A673 (cell line): Measurements from ENCODE around the gene MAPK11. TPM values are rescaled to one million over a fixed set of nuclear protein-coding genes. Genes with fewer than 3 reads are reported as not detected.
"Not testable (repeated sequence)": the region's sequence is repeated elsewhere in the genome, so short reads cannot be mapped to it uniquely, and the experiment has no call there.

Experiments used
- BruUV-seq: library from RNA; stranded (reverse); fragments of 400-500 nt; replicated peaks from 2 replicates; lab custom pipeline; 2021; lab: Mats Ljungman, UMichigan
- CTCF ChIA-PET: fragments of 300-600 bp; sonication (Branson Sonifier 250); formaldehyde crosslinking; loops from one replicate; lab custom pipeline; 2022; ENCODE audit warnings: antibody characterized with exemption; lab: Charles Lee
- POLR2A ChIA-PET: fragments of 300-600 bp; sonication (Branson Sonifier 250); formaldehyde crosslinking; loops from one replicate; lab custom pipeline; 2022; ENCODE audit warnings: antibody characterized with exemption; ENCODE audit not compliant: low non-redundant PET; lab: Charles Lee
- DNase-seq: peaks from one replicate; pipeline ENCODE4 v3.0.0-alpha.2; 2015; ENCODE audit warnings: low spot score
- H3K27ac ChIP-seq: fragments of 200-600 bp; sonication (generic); 2 replicates; pipeline ENCODE4 v1.5.1; 2016; ENCODE audit warnings: mixed run types, low read depth, mild to moderate bottlenecking, mixed read lengths, antibody characterized with exemption, low read length; ENCODE audit not compliant: poor library complexity, severe bottlenecking
- H3K27me3 ChIP-seq: fragments of 200-600 bp; sonication (generic); replicated peaks from 2 replicates; pipeline ENCODE4 v1.6.1; 2017; ENCODE audit warnings: mixed run types, low read depth, mild to moderate bottlenecking, mixed read lengths, antibody characterized with exemption, low read length; ENCODE audit not compliant: insufficient read depth, poor library complexity
- H3K36me3 ChIP-seq: fragments of 200-600 bp; sonication (generic); 2 replicates; pipeline ENCODE4 v1.6.1; 2016; ENCODE audit warnings: mixed run types, mild to moderate bottlenecking, mixed read lengths, antibody characterized with exemption, low read length; ENCODE audit not compliant: insufficient read depth, poor library complexity, severe bottlenecking
- H3K4me1 ChIP-seq: fragments of 200-600 bp; sonication (generic); 2 replicates; pipeline ENCODE4 v1.6.1; 2017; ENCODE audit warnings: mixed run types, mild to moderate bottlenecking, mixed read lengths, antibody characterized with exemption, low read length; ENCODE audit not compliant: insufficient read depth, poor library complexity, severe bottlenecking
- H3K4me3 ChIP-seq: fragments of 200-600 bp; sonication (generic); 2 replicates; pipeline ENCODE4 v1.5.1; 2016; ENCODE audit warnings: low read depth, mixed run types, mild to moderate bottlenecking, mixed read lengths, low read length; ENCODE audit not compliant: poor library complexity, severe bottlenecking
- H3K9me3 ChIP-seq: fragments of 200-600 bp; sonication (generic); 2 replicates; pipeline ENCODE4 v1.6.1; 2016; ENCODE audit warnings: mixed run types, low read depth, mild to moderate bottlenecking, mixed read lengths, antibody characterized with exemption, low read length; ENCODE audit not compliant: poor library complexity, severe bottlenecking
- CTCF ChIP-seq: fragments of 300-800, 200-600 bp; sonication (generic); conservative IDR thresholded peaks from 2 replicates; pipeline ENCODE4 v1.5.1; 2017; ENCODE audit warnings: low read depth, mild to moderate bottlenecking, antibody characterized with exemption, low read length, moderate library complexity, mixed read lengths
- EZH2 ChIP-seq: fragments of 200-600 bp; sonication (generic); IDR thresholded peaks from 2 replicates; pipeline ENCODE4 v1.6.1; 2017; ENCODE audit warnings: borderline replicate concordance, low read depth, mild to moderate bottlenecking, mixed read lengths, antibody characterized with exemption, low read length; ENCODE audit not compliant: poor library complexity, severe bottlenecking
- intact Hi-C: fragments of 100-400 bp; cut with micrococcal nuclease; formaldehyde crosslinking; loops from one replicate; pipeline ENCODE4 v1.10.0; 2022; ENCODE audit not compliant: unreplicated experiment
- total RNA-seq: library from RNA; stranded (reverse); gene quantifications from 2 replicates; pipeline ENCODE4 v1.2.3, GENCODE V29; 2021

MAPK11 gene
- total RNA-seq, 1 experiment from 2014 or later = 5.4 TPM

- intact Hi-C loops = loop anchor here (2.0 to 10.0 kb wide), 2 partner anchors 51 to 219 kb away; partner anchors contain the start of gene DENND6B
- ChIA-PET POLR2A (interaction anchor here (0.5 kb wide), 1 partner anchor 46 kb away, joined by 4 read pairs; no protein-coding TSS in a partner anchor), CTCF (interaction anchor here (0.9 to 1.3 kb wide), 3 partner anchors 29 to 125 kb away, joined by 4 to 11 read pairs (median 5); no protein-coding TSS in a partner anchor)
- peaks cover 25% of the 10 kb centered on the region for H3K4me1 ChIP-seq
- no peak overlapping the region for H3K27ac ChIP-seq
- no peaks in the 10 kb centered on the region for H3K9me3 ChIP-seq
- no peaks in the 10 kb centered on the region for H3K27me3 ChIP-seq
- no peak for DNase-seq
- H3K36me3 ChIP-seq = peaks cover 57% of the 10 kb centered on the region
- TF ChIP-seq EZH2 = no peak
- TF ChIP-seq CTCF = no peak
- H3K4me3 ChIP-seq = no peak overlapping the region
- TSS peak; percentile 85 for BruUV-seq
Observed at GRCh38 chr22:50275181-50276055, 5.2 kb upstream of the MAPK11 start.

GRCh38 chr22:50274771-50275170, 4.6 kb upstream of the MAPK11 start:
- DNase-seq = no peak
- Histone ChIP-seq H3K27me3 (no peaks in the 10 kb centered on the region), H3K36me3 (peaks cover 51% of the 10 kb centered on the region), H3K4me3 (no peak overlapping the region), H3K27ac (no peak overlapping the region), H3K9me3 (no peaks in the 10 kb centered on the region), H3K4me1 (peaks cover 25% of the 10 kb centered on the region)
- intact Hi-C loops = loop anchor here (10.0 kb wide), 1 partner anchor 220 kb away; no protein-coding TSS in a partner anchor
- TF ChIP-seq CTCF (no peak), EZH2 (no peak)
- ChIA-PET POLR2A (no interaction called here), CTCF (no interaction called here)
- BruUV-seq = no TSS peak

GRCh38 chr22:50274311-50274710, 4.1 kb upstream of the MAPK11 start:
- no peaks in the 10 kb centered on the region for H3K9me3 ChIP-seq
- DNase-seq = peak; percentile 78
- TF ChIP-seq EZH2 = no peak
- TF ChIP-seq CTCF = peak; percentile 45
- H3K27ac ChIP-seq = peak overlapping the region; percentile 10
- intact Hi-C loops = loop anchor here (10.0 kb wide), 1 partner anchor 220 kb away; no protein-coding TSS in a partner anchor
- H3K36me3 ChIP-seq = peaks cover 46% of the 10 kb centered on the region
- H3K27me3 ChIP-seq = no peaks in the 10 kb centered on the region
- peaks cover 30% of the 10 kb centered on the region for H3K4me1 ChIP-seq
- BruUV-seq = no TSS peak
- CTCF ChIA-PET = no interaction called here
- H3K4me3 ChIP-seq = no peak overlapping the region
- POLR2A ChIA-PET = no interaction called here

GRCh38 chr22:50273781-50274180, 3.6 kb upstream of the MAPK11 start:
- H3K9me3 ChIP-seq, H3K4me3 ChIP-seq, H3K27me3 ChIP-seq, BruUV-seq, CTCF ChIA-PET, POLR2A ChIA-PET, DNase-seq: not testable (repeated sequence)
- H3K4me1 ChIP-seq = peaks cover 35% of the 10 kb centered on the region
- peaks cover 41% of the 10 kb centered on the region for H3K36me3 ChIP-seq
- peak overlapping the region; percentile 10 for H3K27ac ChIP-seq
- intact Hi-C loops = loop anchor here (10.0 kb wide), 1 partner anchor 221 kb away; no protein-coding TSS in a partner anchor

- CTCF ChIA-PET, H3K27ac ChIP-seq, DNase-seq, H3K4me3 ChIP-seq, H3K9me3 ChIP-seq, POLR2A ChIA-PET, H3K27me3 ChIP-seq, BruUV-seq: not testable (repeated sequence)
- intact Hi-C loops = loop anchor here (10.0 kb wide), 1 partner anchor 221 kb away; no protein-coding TSS in a partner anchor
- H3K4me1 ChIP-seq = peaks cover 39% of the 10 kb centered on the region
- peaks cover 37% of the 10 kb centered on the region for H3K36me3 ChIP-seq
Observed at GRCh38 chr22:50273352-50273751, 3.2 kb upstream of the MAPK11 start.
